AG10803 (cell line): ENCODE data around the gene BLTP1.
A peak's percentile ranks its signal among the peaks of the same experiment; 100 is the strongest.
"Not testable (repeated sequence)": the region's sequence is repeated elsewhere in the genome, so short reads cannot be mapped to it uniquely, and the experiment has no call there.

Experiments used
- DNase-seq: peaks from one replicate; pipeline ENCODE4 v3.0.0; 2010; ENCODE audit warnings: low read depth
- H3K4me3 ChIP-seq: 2 replicates; pipeline ENCODE4 v1.5.1; 2011; ENCODE audit warnings: mild to moderate bottlenecking, low read length, control low read depth
- TF ChIP-seq, protein P1 (sequence below): conservative IDR thresholded peaks from 2 replicates; pipeline ENCODE4 v1.5.1; 2011; ENCODE audit warnings: mild to moderate bottlenecking, low read length, control low read depth, inconsistent platforms

The BLTP1 gene, protein sequence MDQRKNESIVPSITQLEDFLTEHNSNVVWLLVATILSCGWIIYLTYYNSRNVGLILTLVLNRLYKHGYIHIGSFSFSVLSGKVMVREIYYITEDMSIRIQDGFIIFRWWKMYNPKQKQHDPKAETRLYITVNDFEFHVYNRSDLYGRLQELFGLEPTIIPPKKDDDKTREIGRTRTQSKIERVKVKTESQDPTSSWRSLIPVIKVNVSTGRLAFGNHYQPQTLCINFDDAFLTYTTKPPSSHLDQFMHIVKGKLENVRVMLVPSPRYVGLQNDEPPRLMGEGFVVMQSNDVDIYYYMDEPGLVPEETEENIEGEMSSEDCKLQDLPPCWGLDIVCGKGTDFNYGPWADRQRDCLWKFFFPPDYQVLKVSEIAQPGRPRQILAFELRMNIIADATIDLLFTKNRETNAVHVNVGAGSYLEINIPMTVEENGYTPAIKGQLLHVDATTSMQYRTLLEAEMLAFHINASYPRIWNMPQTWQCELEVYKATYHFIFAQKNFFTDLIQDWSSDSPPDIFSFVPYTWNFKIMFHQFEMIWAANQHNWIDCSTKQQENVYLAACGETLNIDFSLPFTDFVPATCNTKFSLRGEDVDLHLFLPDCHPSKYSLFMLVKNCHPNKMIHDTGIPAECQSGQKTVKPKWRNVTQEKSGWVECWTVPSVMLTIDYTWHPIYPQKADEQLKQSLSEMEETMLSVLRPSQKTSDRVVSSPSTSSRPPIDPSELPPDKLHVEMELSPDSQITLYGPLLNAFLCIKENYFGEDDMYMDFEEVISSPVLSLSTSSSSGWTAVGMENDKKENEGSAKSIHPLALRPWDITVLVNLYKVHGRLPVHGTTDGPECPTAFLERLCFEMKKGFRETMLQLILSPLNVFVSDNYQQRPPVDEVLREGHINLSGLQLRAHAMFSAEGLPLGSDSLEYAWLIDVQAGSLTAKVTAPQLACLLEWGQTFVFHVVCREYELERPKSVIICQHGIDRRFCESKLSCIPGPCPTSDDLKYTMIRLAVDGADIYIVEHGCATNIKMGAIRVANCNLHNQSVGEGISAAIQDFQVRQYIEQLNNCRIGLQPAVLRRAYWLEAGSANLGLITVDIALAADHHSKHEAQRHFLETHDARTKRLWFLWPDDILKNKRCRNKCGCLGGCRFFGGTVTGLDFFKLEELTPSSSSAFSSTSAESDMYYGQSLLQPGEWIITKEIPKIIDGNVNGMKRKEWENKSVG (N-terminal part only)

DNA sequence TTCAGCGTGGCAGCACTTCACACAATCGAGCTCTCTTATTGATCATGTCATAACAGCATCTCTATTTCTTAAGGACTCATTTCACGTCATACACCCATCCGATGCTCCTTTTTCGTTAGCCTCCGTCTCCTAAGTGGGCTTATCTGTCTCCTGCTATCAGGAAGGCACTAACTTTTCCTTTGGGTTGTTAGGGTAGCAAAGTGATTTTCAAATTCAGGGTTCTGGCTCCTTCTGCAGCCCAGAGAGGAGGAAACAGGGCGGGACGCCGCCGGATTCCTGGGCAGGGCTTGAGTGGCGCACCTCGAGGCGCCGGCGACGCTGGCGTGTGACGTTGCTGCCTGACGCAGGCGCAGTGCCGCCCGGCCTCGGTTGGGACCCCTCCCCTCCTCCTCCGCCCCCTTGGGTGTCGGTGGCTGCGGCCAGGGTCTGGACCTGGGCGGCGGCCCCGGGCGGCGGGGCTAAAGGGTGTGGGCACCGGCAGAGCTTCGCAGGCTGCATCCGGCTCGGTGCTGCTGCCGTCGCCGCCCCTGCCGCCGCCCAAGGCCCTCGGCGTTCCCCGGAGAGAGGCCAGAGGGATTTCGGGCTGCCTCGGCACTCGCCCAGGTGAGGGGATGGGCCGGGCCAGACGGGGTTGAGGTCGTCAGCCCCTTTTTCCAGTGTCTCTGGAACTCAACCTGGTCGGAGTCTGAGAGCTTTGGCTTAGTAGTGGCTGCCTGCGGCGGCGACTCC, at the start of gene BLTP1:
Gene BLTP1, plus strand, starts transcription at position 350 of the 729 bp plus-strand sequence. CDS start 18,317 bp downstream, outside the sequence.
- TF ChIP-seq, protein P1, sequence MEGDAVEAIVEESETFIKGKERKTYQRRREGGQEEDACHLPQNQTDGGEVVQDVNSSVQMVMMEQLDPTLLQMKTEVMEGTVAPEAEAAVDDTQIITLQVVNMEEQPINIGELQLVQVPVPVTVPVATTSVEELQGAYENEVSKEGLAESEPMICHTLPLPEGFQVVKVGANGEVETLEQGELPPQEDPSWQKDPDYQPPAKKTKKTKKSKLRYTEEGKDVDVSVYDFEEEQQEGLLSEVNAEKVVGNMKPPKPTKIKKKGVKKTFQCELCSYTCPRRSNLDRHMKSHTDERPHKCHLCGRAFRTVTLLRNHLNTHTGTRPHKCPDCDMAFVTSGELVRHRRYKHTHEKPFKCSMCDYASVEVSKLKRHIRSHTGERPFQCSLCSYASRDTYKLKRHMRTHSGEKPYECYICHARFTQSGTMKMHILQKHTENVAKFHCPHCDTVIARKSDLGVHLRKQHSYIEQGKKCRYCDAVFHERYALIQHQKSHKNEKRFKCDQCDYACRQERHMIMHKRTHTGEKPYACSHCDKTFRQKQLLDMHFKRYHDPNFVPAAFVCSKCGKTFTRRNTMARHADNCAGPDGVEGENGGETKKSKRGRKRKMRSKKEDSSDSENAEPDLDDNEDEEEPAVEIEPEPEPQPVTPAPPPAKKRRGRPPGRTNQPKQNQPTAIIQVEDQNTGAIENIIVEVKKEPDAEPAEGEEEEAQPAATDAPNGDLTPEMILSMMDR, result peak; percentile 16; the same call in 1 of the 2 replicates
- peak; percentile 72 for DNase-seq
- H3K4me3 ChIP-seq, result peak within 1 kb of the TSS; percentile 99

DNA sequence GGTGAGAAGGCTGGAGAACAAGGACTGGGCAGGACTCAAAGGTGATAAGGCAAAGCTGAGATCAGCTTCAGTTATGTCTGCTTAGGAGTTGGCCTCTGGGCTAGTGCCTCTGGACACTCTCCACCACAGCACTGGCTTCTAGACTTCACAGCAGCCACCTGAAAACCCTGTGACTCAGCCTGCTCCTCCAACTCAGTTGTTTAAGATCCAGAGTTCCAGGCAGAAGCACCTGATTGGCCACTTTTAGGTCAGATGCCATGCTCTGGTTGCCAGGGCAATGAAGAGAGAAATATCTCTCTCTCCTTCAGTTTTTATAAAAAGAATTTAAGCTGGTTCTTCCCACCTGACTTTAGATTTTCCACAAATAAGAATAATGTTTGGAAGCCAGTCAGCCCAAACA, 47.9 kb upstream of the BLTP1 start:
- no peak for DNase-seq
- TF ChIP-seq, protein P1, result no peak
- H3K4me3 ChIP-seq, result no peak overlapping the region

DNA sequence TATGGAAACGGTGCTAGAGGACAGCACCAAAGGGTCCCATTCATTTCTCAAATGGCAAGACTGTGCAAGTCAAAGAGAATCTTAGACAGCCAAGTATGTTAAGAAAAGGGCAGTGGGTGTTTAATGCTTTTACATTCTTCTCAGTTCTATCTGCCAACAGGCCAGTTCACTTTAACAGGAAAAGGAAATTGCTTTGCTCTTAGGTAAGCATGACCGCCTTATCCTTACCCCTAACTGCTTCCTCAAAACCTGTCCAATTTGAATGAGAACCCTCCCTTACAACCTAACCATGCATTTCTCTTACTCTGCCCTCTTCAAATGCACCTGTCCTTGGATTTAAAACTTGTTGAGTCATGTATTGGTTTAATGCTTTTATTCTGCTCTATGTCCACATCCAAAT, 44.5 kb upstream of the BLTP1 start:
- TF ChIP-seq, protein P1, result no peak
- no peak for DNase-seq
- H3K4me3 ChIP-seq, result no peak overlapping the region

DNA sequence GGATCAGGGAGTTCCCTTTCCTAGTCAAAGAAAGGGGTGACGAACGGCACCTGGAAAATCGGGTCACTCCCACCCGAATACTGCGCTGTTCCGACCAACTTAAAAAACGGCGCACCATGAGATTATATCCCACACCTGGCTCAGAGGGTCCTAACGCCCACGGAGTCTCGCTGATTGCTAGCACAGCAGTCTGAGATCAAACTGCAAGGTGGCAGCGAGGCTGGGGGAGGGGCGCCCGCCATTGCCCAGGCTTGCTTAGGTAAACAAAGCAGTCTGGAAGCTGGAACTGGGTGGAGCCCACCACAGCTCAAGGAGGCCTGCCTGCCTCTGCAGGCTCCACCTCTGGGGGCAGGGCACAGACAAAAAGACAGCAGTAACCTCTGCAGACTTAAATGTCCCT, 41.8 kb upstream of the BLTP1 start:
- not testable (repeated sequence) for H3K4me3 ChIP-seq, DNase-seq

DNA sequence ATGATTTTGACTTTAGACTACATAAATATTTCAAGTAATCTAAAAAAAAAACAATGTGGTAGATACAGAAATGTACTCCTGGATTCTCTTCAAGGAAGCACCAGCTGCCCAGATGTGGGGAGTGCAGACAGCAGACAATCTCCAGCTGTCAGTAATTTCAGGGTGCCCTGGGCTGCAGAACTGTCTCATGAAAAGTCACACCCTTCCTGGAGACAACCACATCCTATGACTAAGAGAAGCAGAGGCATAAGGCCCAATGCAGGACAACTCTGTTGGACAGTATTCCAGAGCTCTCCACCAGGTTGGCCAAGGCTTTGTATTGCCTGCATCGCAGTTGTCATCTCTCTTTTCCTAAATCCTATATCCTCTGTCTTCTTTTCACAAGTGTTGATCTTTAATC, 34.4 kb upstream of the BLTP1 start:
- peak; percentile 49 for DNase-seq
- no peak overlapping the region for H3K4me3 ChIP-seq
- TF ChIP-seq, protein P1, result no peak

DNA sequence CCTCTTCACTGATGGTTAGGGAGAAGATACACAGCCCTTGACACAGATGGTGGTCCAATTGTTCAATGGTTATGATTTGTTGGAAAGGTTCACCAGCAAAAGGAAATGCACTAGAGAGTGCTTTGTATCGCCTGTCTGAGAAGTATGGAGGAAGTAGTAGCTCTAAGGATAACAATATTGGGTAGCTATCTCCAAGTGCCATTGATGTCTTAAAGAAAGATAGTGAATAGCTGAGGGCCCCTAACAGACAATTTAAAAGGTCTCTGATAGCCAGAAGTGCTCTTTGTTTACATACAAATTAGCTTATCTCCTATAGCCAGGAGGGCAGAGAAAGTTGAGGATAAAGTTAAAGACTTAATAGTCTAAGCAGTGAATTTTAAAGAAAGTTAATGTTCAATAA, 33.9 kb upstream of the BLTP1 start:
- TF ChIP-seq, protein P1, result no peak
- no peak for DNase-seq
- no peak overlapping the region for H3K4me3 ChIP-seq
